Adrenal gland (tissue), 12 donors: Measurements from ENCODE around the gene PRRT1. TPM values are rescaled to one million over a fixed set of nuclear protein-coding genes. Genes with fewer than 3 reads are reported as not detected.
A peak's percentile ranks its signal among the peaks of the same experiment; 100 is the strongest.

Experiments
- DNase-seq, 7 donors: peaks; one replicate each; pipeline ENCODE4 v3.0.0-alpha.2; 2019 to 2020
- H3K27ac ChIP-seq, 5 donors: fragments of 200-600 bp; sonication (generic) in 4 of 5; 1 replicate in 3 of 5; 2 replicates in 2 of 5; pipeline versions ENCODE4 v1.5.1 to v1.8.0; 2016 to 2020; ENCODE audit warnings: mild to moderate bottlenecking in 1 of 5
- H3K27me3 ChIP-seq: fragments of 200-600 bp; 2 replicates; pipeline ENCODE4 v1.8.0; 2021
- H3K36me3 ChIP-seq, 2 donors: fragments of 200-600 bp; replicated peaks in 1 of 2; 1 replicate in 1 of 2; 2 replicates in 1 of 2; pipeline versions ENCODE4 v1.5.1 to v1.8.0; 2018 to 2022
- H3K4me1 ChIP-seq, 2 donors: fragments of 200-600 bp; replicated peaks in 1 of 2; 1 replicate in 1 of 2; 2 replicates in 1 of 2; pipeline versions ENCODE4 v1.5.1 to v1.8.0; 2018 to 2021
- H3K4me3 ChIP-seq, 4 donors: fragments of 200-600 bp; sonication (generic) in 3 of 4; one replicate each; pipeline ENCODE4 v1.5.1; 2016 to 2018
- H3K9me3 ChIP-seq, 3 donors: fragments of 200-600 bp; sonication (generic) in 1 of 3; replicated peaks in 1 of 3; 1 replicate in 2 of 3; 2 replicates in 1 of 3; pipeline versions ENCODE4 v1.5.1 to v1.8.0; 2016 to 2021
- POLR2A ChIP-seq, 2 donors: fragments of 450-650 bp; IDR thresholded peaks; one replicate each; pipeline ENCODE4 v1.6.1; 2017; ENCODE audit warnings: antibody characterized with exemption in 2 of 2, mild to moderate bottlenecking in 2 of 2, moderate library complexity in 1 of 2
- WGBS, 4 donors: extraction: QIAGEN DNeasy Blood & Tissue Kit in 2 of 4; methylation state at CpG; one replicate each; pipeline versions ENCODE4 v1.1.5 to v1.1.7; 2013 to 2017; 5-methylcytosine and 5-hydroxymethylcytosine counted together
- intact Hi-C, 2 donors: fragments of 100-400 bp; cut with DNase I; formaldehyde crosslinking; loops; one replicate each; pipeline versions ENCODE4 v1.14.1 to v1.15.0; 2022 to 2023
- polyA plus RNA-seq, 3 donors: library from polyadenylated mRNA; stranded (reverse); fragments of 200-250 nt in 2 of 3; fragments of 350-450 nt in 1 of 3; fragmentation: Illumina TruSeq in 1 of 3; extraction: RNeasy Lipid Tissue Mini Kit (QIAGEN cat#74804) in 1 of 3; gene quantifications; one replicate each; pipeline ENCODE4 v1.2.3, GENCODE V29; 2013 to 2014
- total RNA-seq, 9 donors: library from RNA; depleted of rRNA in 4 of 9; stranded (reverse); fragments of >200 nt in 4 of 9; fragments of 120-200 nt in 1 of 9; fragmentation: NEBNext Ultra II Directional in 1 of 9; extraction: Animal tissue kit (Norgen Biotek cat#: 25700) in 1 of 9; gene quantifications; one replicate each; pipeline versions ENCODE4 v1.1.0 to v1.2.4, GENCODE V29; 2013 to 2023
- TF ChIP-seq, protein P1 (sequence below), 6 experiments: fragments of 450-650 bp in 4 of 6; fragments of 200-600 bp in 2 of 6; sonication (generic) in 1 of 6; IDR thresholded peaks; 1 replicate in 5 of 6; 2 replicates in 1 of 6; pipeline versions ENCODE4 v1.5.1 to v1.8.0; 2016 to 2021; ENCODE audit warnings: antibody characterized with exemption in 6 of 6, mild to moderate bottlenecking in 2 of 6, moderate library complexity in 1 of 6
- donor health status: healthy with polysubstance abuse.
- donor health status: Bipolar disorder and iron deficiency.
- donor health status: DM: yes; HTN: yes; CAD: no.
- donor health status: DM: no; HTN: no; CAD: no.
- donor health status: DM: no; HTN: no; CAD: no.
- donor health status: DM: yes; HTN: yes; CAD: no.

PRRT1 gene
- total and polyA plus RNA-seq, 12 donors, result 0.22 to 26.0 (median 2.0) TPM; not detected in 1

DNA sequence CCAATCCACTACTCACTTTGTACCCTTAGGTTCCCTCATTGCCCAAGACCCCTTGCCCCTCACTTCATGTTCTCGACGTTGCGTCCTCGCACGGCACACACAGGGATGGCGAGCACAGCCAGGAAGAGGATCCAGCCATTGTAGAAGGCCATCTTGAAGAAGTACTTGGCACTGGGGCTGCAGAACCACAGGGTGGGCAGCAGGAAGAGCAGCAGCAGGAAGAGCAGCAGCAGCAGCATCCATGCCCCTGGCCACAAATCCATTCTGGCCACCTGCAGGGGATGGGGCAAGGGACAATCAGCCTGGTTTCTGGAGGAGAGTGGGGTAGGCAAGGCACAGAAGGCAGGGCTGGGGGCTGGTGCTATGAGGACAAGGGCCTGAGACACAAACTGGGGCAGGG lies 19.5 kb upstream of the PRRT1 start:
- TF ChIP-seq, protein P1, sequence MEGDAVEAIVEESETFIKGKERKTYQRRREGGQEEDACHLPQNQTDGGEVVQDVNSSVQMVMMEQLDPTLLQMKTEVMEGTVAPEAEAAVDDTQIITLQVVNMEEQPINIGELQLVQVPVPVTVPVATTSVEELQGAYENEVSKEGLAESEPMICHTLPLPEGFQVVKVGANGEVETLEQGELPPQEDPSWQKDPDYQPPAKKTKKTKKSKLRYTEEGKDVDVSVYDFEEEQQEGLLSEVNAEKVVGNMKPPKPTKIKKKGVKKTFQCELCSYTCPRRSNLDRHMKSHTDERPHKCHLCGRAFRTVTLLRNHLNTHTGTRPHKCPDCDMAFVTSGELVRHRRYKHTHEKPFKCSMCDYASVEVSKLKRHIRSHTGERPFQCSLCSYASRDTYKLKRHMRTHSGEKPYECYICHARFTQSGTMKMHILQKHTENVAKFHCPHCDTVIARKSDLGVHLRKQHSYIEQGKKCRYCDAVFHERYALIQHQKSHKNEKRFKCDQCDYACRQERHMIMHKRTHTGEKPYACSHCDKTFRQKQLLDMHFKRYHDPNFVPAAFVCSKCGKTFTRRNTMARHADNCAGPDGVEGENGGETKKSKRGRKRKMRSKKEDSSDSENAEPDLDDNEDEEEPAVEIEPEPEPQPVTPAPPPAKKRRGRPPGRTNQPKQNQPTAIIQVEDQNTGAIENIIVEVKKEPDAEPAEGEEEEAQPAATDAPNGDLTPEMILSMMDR (IDR thresholded peaks at IDR 0.05), result no peak
- no peak for TF ChIP-seq POLR2A (IDR thresholded peaks at IDR 0.05)
- no peak for DNase-seq
- WGBS, 4 donors, result 94 to 97% (median 95%) methylated on average over 6 of the region's 6 CpGs
- Histone ChIP-seq H3K36me3 (peaks cover 0 to 41% of the 10 kb centered on the region in 2 donors), H3K4me1 (peaks cover 11 to 18% of the 10 kb centered on the region in 2 donors), H3K27ac (no peak overlapping the region), H3K4me3 (no peak overlapping the region), H3K9me3 (no peaks in the 10 kb centered on the region), H3K27me3 (no peaks in the 10 kb centered on the region)
- intact Hi-C loops, result no loop called here

DNA sequence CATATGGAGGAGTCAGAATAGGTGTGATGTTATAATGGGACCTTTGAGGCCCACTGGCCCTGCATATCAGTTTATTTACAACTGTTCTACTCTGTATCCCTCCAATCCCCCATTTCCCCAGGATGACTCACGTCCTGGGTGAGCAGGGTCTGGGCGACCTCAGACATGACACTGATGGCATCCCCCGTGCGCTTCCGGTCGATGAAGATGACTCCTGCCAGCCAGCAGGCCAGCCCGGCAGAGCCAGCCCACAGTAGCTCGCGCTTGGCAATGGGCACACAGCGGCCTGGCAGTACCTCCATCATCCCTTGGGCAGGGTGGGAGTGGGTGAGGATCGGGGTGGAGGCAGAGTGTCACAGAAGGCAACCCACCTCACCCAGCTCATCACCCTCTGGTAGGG lies 18.6 kb upstream of the PRRT1 start:
- Histone ChIP-seq H3K4me1 (peaks cover 6 to 15% of the 10 kb centered on the region in 2 donors), H3K9me3 (no peaks in the 10 kb centered on the region), H3K36me3 (peaks cover 0 to 41% of the 10 kb centered on the region in 2 donors), H3K4me3 (no peak overlapping the region), H3K27ac (no peak overlapping the region), H3K27me3 (no peaks in the 10 kb centered on the region)
- intact Hi-C loops, result no loop called here
- 91 to 97% (median 94%) methylated on average over 8 to 11 of the region's 11 CpGs for WGBS, 4 donors
- TF ChIP-seq POLR2A (IDR thresholded peaks at IDR 0.05), result no peak
- TF ChIP-seq, protein P1 (IDR thresholded peaks at IDR 0.05), result no peak
- DNase-seq, result no peak

DNA sequence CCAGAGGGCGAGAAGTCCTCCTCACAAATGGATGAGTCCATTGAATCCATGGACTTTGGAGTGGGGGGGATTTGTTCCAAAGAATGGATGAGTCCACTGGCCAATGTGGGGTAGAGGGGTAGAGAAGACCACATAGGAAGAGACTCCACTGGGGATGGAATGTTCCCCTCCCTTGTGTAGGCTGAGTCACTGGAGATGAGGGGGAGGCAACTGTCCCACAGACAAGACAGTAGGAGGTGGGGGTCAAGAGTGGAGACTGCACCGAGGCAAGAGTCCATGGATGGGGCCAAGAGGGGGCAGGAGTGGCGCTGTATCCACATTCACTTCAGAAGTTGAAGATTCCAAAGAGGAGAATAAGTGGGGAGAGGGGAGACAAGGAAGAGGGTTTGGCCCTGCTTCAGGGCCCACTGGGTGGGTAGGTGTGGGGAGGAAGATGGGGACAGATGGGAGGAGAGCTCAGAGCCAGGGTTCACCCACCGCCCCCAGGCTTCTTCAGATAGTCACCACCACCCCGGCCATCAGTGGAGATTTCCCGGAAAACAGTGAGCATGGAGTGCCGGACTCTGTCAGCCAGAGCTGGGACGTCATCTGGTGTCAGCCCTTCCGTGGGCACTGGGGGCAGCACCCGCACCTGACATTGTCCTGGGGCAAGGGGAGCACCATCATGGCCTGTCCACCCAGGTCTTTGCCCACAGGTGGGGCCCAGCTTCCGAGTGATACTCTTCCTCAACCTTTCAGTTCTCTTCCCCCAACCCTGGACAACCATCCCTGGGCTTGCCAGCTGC lies 17.3 kb upstream of the PRRT1 start:
- peak overlapping the region in 1 of 5 donors; percentile 10 for H3K27ac ChIP-seq
- no peaks in the 10 kb centered on the region for H3K27me3 ChIP-seq
- H3K9me3 ChIP-seq, result no peaks in the 10 kb centered on the region
- TF ChIP-seq, protein P1 (IDR thresholded peaks at IDR 0.05), result no peak
- no peak for TF ChIP-seq POLR2A (IDR thresholded peaks at IDR 0.05)
- H3K4me1 ChIP-seq, result peaks cover 0 to 6% of the 10 kb centered on the region in 2 donors
- DNase-seq, result no peak
- H3K36me3 ChIP-seq, result peaks cover 0 to 41% of the 10 kb centered on the region in 2 donors
- no peak overlapping the region for H3K4me3 ChIP-seq
- intact Hi-C loops, result loop anchor here in 1 of 2 donors (10.0 kb wide), 1 partner anchor 54 kb away; no protein-coding TSS in a partner anchor
- WGBS, 4 donors, result 74 to 89% (median 84%) methylated on average over 7 to 11 of the region's 11 CpGs

DNA sequence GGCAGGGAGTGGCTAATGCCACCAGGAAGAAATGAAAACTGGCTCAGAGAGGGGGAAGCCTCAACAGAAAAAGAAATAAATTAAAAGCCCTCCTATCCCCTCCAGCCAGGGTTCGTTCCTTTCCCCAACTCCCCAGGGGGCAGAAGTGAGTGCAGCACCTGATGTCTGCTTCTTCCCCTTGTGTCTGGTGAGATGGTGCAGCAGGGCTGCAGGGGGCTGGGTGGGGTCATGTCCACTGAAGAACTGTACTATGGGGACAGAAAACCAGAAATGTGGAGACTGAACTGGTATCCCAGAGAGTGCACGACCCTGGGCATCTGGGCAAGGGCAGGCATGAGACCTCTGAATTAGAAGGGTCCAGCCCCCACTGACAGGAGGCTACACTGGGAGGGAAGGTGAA lies 16.6 kb upstream of the PRRT1 start:
- Histone ChIP-seq H3K4me1 (peaks cover 0 to 6% of the 10 kb centered on the region in 2 donors), H3K27me3 (no peaks in the 10 kb centered on the region), H3K36me3 (peaks cover 0 to 41% of the 10 kb centered on the region in 2 donors), H3K9me3 (no peaks in the 10 kb centered on the region), H3K27ac (peak overlapping the region in 1 of 5 donors; percentile 10), H3K4me3 (no peak overlapping the region)
- 76 to 88% (median 85%) methylated on average over 2 of the region's 2 CpGs for WGBS, 4 donors
- intact Hi-C loops, result loop anchor here in 1 of 2 donors (10.0 kb wide), 1 partner anchor 54 kb away; no protein-coding TSS in a partner anchor
- TF ChIP-seq, protein P1 (IDR thresholded peaks at IDR 0.05), result no peak
- no peak for TF ChIP-seq POLR2A (IDR thresholded peaks at IDR 0.05)
- DNase-seq, result no peak
